Kidney epithelial cell (primary cell): ENCODE results near the gene PPP2R1A. TPM values are rescaled to one million over a fixed set of nuclear protein-coding genes. Genes with fewer than 3 reads are reported as not detected.

Experiments used
- DNase-seq: peaks from one replicate; pipeline ENCODE4 v3.0.0-alpha.2; 2010; ENCODE audit warnings: low read depth
- H3K27me3 ChIP-seq: 2 replicates; pipeline ENCODE4 v1.6.0; 2011; ENCODE audit warnings: low read length; ENCODE audit not compliant: control insufficient read depth, insufficient read depth
- H3K36me3 ChIP-seq: 2 replicates; pipeline ENCODE4 v1.5.1; 2011; ENCODE audit warnings: low read length; ENCODE audit not compliant: control insufficient read depth, insufficient read depth
- H3K4me3 ChIP-seq: 2 replicates; pipeline ENCODE4 v1.5.1; 2011; ENCODE audit warnings: low read depth, mild to moderate bottlenecking, control low read depth, low read length
- total RNA-seq: library from RNA; depleted of rRNA; stranded (reverse); fragments of >200 nt; gene quantifications from 2 replicates; pipeline ENCODE4 v1.2.3, GENCODE V29; 2015
- TF ChIP-seq, protein P1 (sequence below): IDR thresholded peaks from 2 replicates; pipeline ENCODE4 v1.5.1; 2011; ENCODE audit warnings: mild to moderate bottlenecking, moderate library complexity, low read length, control low read depth, inconsistent platforms; ENCODE audit not compliant: insufficient read depth, poor library complexity, severe bottlenecking

Gene PPP2R1A
- total RNA-seq, 1 donor from 2014 or later, result 329 TPM

DNA sequence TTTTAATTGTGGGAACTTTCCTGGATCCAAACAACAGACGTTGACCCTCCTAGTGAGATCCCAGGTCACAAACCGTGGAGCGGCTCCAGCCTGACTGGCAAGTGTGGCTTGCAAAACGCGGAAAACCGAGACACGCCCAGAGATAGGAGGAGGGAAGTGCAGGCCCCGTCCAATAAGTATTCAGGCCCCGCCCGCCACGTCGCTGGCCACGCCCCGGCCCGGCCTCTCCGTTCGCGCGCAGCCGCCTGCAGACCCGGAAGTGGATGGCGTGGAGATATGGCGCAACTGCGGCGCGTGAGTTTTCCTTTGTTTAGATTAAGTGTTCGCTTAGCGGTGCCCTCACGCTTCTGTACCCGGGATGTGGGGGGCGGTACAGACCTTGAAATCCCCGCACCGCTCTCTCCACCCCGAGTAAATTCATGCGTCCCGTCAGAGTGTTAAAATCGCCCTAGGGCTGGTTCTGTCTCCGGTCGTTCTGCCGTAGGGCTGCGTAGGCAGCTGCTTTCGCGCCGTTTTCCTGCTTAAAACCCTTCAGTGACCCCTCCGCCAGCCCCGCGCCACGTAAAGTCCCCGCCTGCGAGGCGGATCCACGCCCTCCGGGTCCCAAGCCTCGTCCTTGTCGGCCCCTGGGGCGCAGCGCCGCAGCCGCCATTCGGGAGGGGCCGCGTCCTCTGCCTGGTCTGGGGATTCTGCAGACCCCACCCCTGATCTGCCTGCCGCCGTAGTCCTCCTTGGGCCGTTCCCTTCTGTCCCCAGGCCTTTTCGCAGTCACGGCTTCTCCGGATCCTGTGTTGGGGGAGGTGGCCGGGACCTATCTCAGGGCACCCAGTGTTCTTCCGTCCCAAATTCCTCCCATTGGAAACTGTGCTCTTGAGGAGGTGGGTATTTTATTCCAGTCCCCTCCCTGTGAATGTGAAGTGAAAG is 79.7 kb downstream of the PPP2R1A start, which contains the start of gene ZNF766:
TSS of gene ZNF766 (plus strand) at position 250 of the 924 bp plus-strand sequence. CDS start at position 277, 27 bp downstream.
- Histone ChIP-seq H3K27me3 (no peaks in the 10 kb centered on the region), H3K4me3 (peak within 1 kb of the TSS; percentile 88), H3K36me3 (no peaks in the 10 kb centered on the region)
- TF ChIP-seq, protein P1, sequence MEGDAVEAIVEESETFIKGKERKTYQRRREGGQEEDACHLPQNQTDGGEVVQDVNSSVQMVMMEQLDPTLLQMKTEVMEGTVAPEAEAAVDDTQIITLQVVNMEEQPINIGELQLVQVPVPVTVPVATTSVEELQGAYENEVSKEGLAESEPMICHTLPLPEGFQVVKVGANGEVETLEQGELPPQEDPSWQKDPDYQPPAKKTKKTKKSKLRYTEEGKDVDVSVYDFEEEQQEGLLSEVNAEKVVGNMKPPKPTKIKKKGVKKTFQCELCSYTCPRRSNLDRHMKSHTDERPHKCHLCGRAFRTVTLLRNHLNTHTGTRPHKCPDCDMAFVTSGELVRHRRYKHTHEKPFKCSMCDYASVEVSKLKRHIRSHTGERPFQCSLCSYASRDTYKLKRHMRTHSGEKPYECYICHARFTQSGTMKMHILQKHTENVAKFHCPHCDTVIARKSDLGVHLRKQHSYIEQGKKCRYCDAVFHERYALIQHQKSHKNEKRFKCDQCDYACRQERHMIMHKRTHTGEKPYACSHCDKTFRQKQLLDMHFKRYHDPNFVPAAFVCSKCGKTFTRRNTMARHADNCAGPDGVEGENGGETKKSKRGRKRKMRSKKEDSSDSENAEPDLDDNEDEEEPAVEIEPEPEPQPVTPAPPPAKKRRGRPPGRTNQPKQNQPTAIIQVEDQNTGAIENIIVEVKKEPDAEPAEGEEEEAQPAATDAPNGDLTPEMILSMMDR, result no peak
- peak; percentile 74 for DNase-seq

DNA sequence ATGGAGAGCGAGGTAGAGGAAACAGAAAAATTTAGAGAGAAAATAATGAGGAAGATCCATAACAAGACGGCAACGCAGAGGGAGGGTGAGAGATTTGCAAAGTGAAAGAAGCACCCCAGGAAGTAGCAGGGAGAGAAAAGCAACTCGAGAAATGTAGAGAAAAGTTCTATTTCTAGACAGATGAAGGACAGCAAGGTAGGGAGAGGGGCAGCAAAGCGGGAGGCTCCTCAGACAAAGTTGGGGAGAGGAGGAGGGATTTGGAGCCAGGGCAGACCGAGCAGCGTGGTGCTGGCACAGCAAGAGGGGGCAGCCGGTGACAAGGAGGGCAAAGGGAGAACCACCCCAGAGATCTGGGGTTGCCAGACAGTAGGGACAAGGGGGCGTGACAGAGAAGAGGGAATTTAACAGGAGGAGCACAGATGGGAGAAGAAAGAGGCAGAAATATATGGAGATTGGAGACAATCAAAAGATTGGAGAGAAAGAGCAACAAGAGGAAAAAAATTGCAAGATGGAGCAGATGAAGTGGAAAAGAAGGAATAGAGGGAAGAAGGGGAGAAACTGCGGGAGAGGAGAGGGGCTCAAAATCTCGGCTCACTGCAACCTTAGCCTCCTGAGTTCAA is 80.5 kb downstream of the PPP2R1A start:
- H3K4me3 ChIP-seq, result peak overlapping the region; percentile 88
- H3K36me3 ChIP-seq, result no peaks in the 10 kb centered on the region
- DNase-seq, result no peak
- no peaks in the 10 kb centered on the region for H3K27me3 ChIP-seq
- TF ChIP-seq, protein P1, result no peak

DNA sequence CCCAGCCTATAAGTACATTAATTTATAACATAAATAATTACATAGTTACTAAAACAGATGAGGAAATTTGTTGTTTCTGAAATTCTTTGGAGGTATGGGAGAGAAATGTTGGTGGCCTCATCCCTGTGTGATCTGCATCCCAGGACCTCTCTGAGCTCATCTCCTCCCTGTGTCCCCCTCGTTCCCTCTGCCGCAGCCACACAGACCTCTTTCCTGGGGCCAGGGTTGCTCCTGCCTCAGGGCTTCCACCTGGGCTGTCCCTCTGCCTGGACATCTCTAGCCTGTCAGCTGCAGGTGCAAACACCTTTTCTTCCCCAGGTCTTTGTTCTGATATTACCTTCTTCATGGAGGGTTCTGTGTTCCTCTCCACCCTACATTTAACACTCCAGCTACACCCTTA is 83.4 kb downstream of the PPP2R1A start:
- TF ChIP-seq, protein P1, result no peak
- Histone ChIP-seq H3K36me3 (no peaks in the 10 kb centered on the region), H3K4me3 (no peak overlapping the region), H3K27me3 (no peaks in the 10 kb centered on the region)
- no peak for DNase-seq

DNA sequence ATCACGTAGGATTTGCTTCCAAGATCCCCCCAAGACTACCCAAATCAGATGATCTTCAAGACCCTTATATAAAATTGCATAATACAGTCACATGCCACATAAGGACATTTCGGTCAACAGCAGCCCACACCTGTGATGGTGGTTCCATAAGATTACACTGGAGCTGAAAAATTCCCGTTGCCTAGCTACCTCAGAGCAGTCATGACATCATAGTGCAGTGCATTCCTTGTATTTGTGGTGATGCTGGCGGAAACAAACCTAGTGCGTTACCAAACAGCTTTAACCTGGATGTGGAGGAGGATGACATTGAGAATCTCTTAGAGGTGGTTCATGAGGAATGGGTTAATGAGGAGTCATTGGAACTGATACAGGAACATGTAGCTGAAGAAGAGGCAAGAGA is 84.3 kb downstream of the PPP2R1A start:
- TF ChIP-seq, protein P1, result no peak
- DNase-seq, result no peak

DNA sequence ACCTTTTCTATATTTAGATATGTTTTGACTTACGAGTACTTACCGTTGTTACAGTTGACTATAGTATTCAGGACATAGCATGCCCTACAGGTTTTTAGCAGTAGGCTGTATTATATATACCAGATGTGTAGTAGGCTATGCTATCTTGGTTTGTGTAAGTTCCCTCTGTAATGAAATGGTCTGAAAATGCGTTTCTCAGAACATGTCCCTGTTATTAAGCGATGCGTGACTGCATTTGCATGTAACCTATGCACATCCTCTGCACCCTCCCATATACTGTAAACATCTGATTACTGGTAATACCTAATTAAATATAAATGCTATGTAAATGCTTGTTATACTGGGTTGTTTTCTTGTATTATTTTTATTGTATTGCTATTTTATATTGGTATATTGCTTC is 86.1 kb downstream of the PPP2R1A start:
- DNase-seq, result no peak
- TF ChIP-seq, protein P1, result no peak
- no peaks in the 10 kb centered on the region for H3K36me3 ChIP-seq
- no peak overlapping the region for H3K4me3 ChIP-seq
- H3K27me3 ChIP-seq, result no peaks in the 10 kb centered on the region

More for the DNA sequence above, 84.3 kb downstream of the PPP2R1A start:
- Histone ChIP-seq H3K27me3 (no peaks in the 10 kb centered on the region), H3K36me3 (no peaks in the 10 kb centered on the region), H3K4me3 (no peak overlapping the region)
